Gastrocnemius medialis (tissue), 4 donors: ENCODE measurements around the gene SYNJ1.

Experiments used
- POLR2A ChIP-seq, 2 donors: fragments of 450-650 bp; IDR thresholded peaks; one replicate each; pipeline ENCODE4 v1.6.1; 2017; ENCODE audit warnings: antibody characterized with exemption in 2 of 2, mild to moderate bottlenecking in 2 of 2, moderate library complexity in 2 of 2
- TF ChIP-seq, protein P1 (sequence below), 5 experiments: fragments of 450-650 bp in 3 of 5; fragments of 200-600 bp in 2 of 5; sonication (generic) in 2 of 5; IDR thresholded peaks in 4 of 5; conservative IDR thresholded peaks in 1 of 5; 1 replicate in 4 of 5; 2 replicates in 1 of 5; pipeline ENCODE4 v1.5.1; 2016 to 2019; ENCODE audit warnings: antibody characterized with exemption in 5 of 5, mild to moderate bottlenecking in 3 of 5, moderate library complexity in 3 of 5

DNA sequence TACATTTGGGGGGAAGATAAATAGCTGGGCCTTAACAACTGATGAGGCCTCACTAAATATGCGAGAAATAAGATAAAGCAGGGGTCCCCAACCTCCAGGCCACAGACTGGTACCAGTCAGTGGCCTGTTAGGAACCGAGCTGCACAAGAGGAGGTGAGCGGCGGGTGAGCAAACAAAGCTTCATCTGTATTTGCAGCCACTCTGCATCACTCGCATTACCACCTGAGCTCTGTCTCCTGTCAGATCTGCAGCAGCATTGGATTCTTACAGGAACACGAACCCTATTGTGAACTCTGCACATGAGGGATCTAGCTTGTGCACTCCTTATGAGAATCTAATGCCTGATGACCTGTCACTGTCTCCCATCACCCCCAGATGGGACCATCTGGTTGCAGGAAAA is 48.9 kb upstream of the SYNJ1 start:
- TF ChIP-seq, protein P1, sequence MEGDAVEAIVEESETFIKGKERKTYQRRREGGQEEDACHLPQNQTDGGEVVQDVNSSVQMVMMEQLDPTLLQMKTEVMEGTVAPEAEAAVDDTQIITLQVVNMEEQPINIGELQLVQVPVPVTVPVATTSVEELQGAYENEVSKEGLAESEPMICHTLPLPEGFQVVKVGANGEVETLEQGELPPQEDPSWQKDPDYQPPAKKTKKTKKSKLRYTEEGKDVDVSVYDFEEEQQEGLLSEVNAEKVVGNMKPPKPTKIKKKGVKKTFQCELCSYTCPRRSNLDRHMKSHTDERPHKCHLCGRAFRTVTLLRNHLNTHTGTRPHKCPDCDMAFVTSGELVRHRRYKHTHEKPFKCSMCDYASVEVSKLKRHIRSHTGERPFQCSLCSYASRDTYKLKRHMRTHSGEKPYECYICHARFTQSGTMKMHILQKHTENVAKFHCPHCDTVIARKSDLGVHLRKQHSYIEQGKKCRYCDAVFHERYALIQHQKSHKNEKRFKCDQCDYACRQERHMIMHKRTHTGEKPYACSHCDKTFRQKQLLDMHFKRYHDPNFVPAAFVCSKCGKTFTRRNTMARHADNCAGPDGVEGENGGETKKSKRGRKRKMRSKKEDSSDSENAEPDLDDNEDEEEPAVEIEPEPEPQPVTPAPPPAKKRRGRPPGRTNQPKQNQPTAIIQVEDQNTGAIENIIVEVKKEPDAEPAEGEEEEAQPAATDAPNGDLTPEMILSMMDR (IDR thresholded peaks at IDR 0.05 in 4 of 5, conservative IDR thresholded peaks at IDR 0.05 in 1 of 5), result no peak
- TF ChIP-seq POLR2A (IDR thresholded peaks at IDR 0.05), result no peak
